Activated CD4-positive, CD25-positive, alpha-beta regulatory T cell (primary cell): ENCODE measurements around the gene PDE4A.
"Not testable (repeated sequence)": the region's sequence is repeated elsewhere in the genome, so short reads cannot be mapped to it uniquely, and the experiment has no call there.

Source experiments
- DNase-seq, 4 experiments: peaks; one replicate each; lab custom pipeline; 2025; lab: John Stamatoyannopoulos, UW

Gene PDE4A

GRCh38 chr19:10403137-10404021, 17.0 kb upstream of the PDE4A start, which contains the start of gene CDC37:
Gene CDC37, minus strand, starts transcription at chr19:10403542. Its CDS starts 63 bp downstream, at chr19:10403479.
- DNase-seq, result peak; percentile 94 to 96 (median 94)

- peak in 1 of 4 experiments; percentile 19 for DNase-seq
Observed at GRCh38 chr19:10404888-10405820, 15.2 kb upstream of the PDE4A start.

GRCh38 chr19:10406191-10406590, 14.1 kb upstream of the PDE4A start:
- no peak for DNase-seq

GRCh38 chr19:10407096-10407495, 13.2 kb upstream of the PDE4A start:
- no peak for DNase-seq

GRCh38 chr19:10408511-10409283, 11.6 kb upstream of the PDE4A start:
- DNase-seq, result no peak

GRCh38 chr19:10411224-10411623, 9.1 kb upstream of the PDE4A start:
- not testable (repeated sequence) for DNase-seq

- DNase-seq, result no peak
Observed at GRCh38 chr19:10412257-10412977, 7.9 kb upstream of the PDE4A start.

GRCh38 chr19:10416083-10416379, 4.3 kb upstream of the PDE4A start:
- DNase-seq, result no peak

- peak; percentile 83 to 92 (median 88) for DNase-seq
Observed at GRCh38 chr19:10416380-10417257, 3.7 kb upstream of the PDE4A start.

GRCh38 chr19:10417541-10418234, 2.6 kb upstream of the PDE4A start:
- no peak for DNase-seq

- no peak for DNase-seq
Observed at GRCh38 chr19:10418235-10418484, 2.2 kb upstream of the PDE4A start.

- no peak for DNase-seq
Observed at GRCh38 chr19:10418485-10419199, 1.7 kb upstream of the PDE4A start.

GRCh38 chr19:10419200-10419645, 1.1 kb upstream of the PDE4A start:
- DNase-seq, result no peak

GRCh38 chr19:10419646-10420443, 493 bp upstream of the PDE4A start:
- no peak for DNase-seq

GRCh38 chr19:10421240-10422045, 1.1 kb downstream of the PDE4A start:
- no peak for DNase-seq

GRCh38 chr19:10422046-10422461, 1.7 kb downstream of the PDE4A start:
- no peak for DNase-seq

- no peak for DNase-seq
Observed at GRCh38 chr19:10422846-10423245, 2.5 kb downstream of the PDE4A start.
